CD14-positive monocyte (primary cell): ENCODE data around the gene DNAH14. TPM values are rescaled to one million over a fixed set of nuclear protein-coding genes. Genes with fewer than 3 reads are reported as not detected.

Source experiments
- DNase-seq, 3 donors: peaks; one replicate each; pipeline ENCODE4 v3.0.0-alpha.2; 2011 to 2022
- H2AFZ ChIP-seq: 2 replicates; pipeline ENCODE4 v1.6.0; 2012; ENCODE audit warnings: mild to moderate bottlenecking, low read depth, low read length, inconsistent platforms; ENCODE audit not compliant: insufficient read depth, poor library complexity, severe bottlenecking
- H3K27ac ChIP-seq, 2 donors: 1 replicate in 1 of 2; 2 replicates in 1 of 2; pipeline ENCODE4 v1.5.1; 2012 to 2013; ENCODE audit warnings: low read length in 2 of 2, control low read depth in 1 of 2, inconsistent platforms in 1 of 2, low read depth in 1 of 2, mild to moderate bottlenecking in 1 of 2
- H3K27me3 ChIP-seq, 2 donors: one replicate each; pipeline versions ENCODE4 v1.6.0 to v1.6.1; 2011 to 2013; ENCODE audit warnings: low read length in 2 of 2; ENCODE audit not compliant: control insufficient read depth in 2 of 2, insufficient read depth in 2 of 2
- H3K36me3 ChIP-seq, 2 donors: replicated peaks in 1 of 2; 1 replicate in 1 of 2; 2 replicates in 1 of 2; pipeline versions ENCODE4 v1.5.1 to v1.6.1; 2012 to 2013; ENCODE audit warnings: low read length in 2 of 2, control low read depth in 1 of 2, inconsistent platforms in 1 of 2, mild to moderate bottlenecking in 1 of 2; ENCODE audit not compliant: insufficient read depth in 2 of 2, control insufficient read depth in 1 of 2
- H3K4me1 ChIP-seq, 2 donors: 1 replicate in 1 of 2; 2 replicates in 1 of 2; pipeline versions ENCODE4 v1.5.1 to v1.6.1; 2012 to 2013; ENCODE audit warnings: low read length in 2 of 2, control low read depth in 1 of 2, inconsistent platforms in 1 of 2, mild to moderate bottlenecking in 1 of 2, moderate library complexity in 1 of 2; ENCODE audit not compliant: insufficient read depth in 2 of 2, control insufficient read depth in 1 of 2
- H3K4me2 ChIP-seq: replicated peaks from 2 replicates; pipeline ENCODE3; 2012; ENCODE audit warnings: low read length, moderate library complexity, mild to moderate bottlenecking; ENCODE audit not compliant: poor library complexity, severe bottlenecking; ENCODE audit errors: extremely low read depth
- H3K4me3 ChIP-seq, 3 experiments: fragments of 200-600 bp in 1 of 3; sonication (generic) in 1 of 3; replicated peaks in 1 of 3; 1 replicate in 2 of 3; 2 replicates in 1 of 3; pipeline ENCODE4 v1.5.1; 2011 to 2013; ENCODE audit warnings: low read length in 3 of 3, mild to moderate bottlenecking in 3 of 3, control low read depth in 2 of 3, low read depth in 2 of 3, inconsistent platforms in 1 of 3, moderate library complexity in 1 of 3
- H3K79me2 ChIP-seq: 2 replicates; pipeline ENCODE4 v1.6.0; 2012; ENCODE audit warnings: mild to moderate bottlenecking, control low read depth, inconsistent platforms, low read length, moderate library complexity; ENCODE audit not compliant: insufficient read depth
- H3K9ac ChIP-seq: 2 replicates; pipeline ENCODE4 v1.6.0; 2017; ENCODE audit warnings: low read length, mild to moderate bottlenecking; ENCODE audit not compliant: insufficient read depth, poor library complexity, severe bottlenecking
- H3K9me3 ChIP-seq, 2 donors: replicated peaks in 1 of 2; 1 replicate in 1 of 2; 2 replicates in 1 of 2; pipeline versions ENCODE4 v1.5.1 to v1.6.1; 2012 to 2013; ENCODE audit warnings: low read length in 2 of 2, control low read depth in 1 of 2; ENCODE audit not compliant: control insufficient read depth in 1 of 2, insufficient read depth in 1 of 2
- H4K20me1 ChIP-seq: 2 replicates; pipeline ENCODE4 v1.6.0; 2012; ENCODE audit warnings: mild to moderate bottlenecking, low read length, control low read depth, moderate library complexity; ENCODE audit not compliant: insufficient read depth
- H3K27ac Mint-ChIP-seq, 7 donors: one replicate each; pipeline ENCODE4 v1.8.0; 2020; ENCODE audit warnings: mild to moderate bottlenecking in 7 of 7, mixed read lengths in 7 of 7, moderate library complexity in 6 of 7, inconsistent platforms in 2 of 7
- H3K27me3 Mint-ChIP-seq, 3 donors: one replicate each; pipeline ENCODE4 v1.8.0; 2021 to 2022; ENCODE audit warnings: low read depth in 3 of 3, mild to moderate bottlenecking in 3 of 3, mixed read lengths in 3 of 3, moderate library complexity in 3 of 3, inconsistent platforms in 1 of 3
- H3K36me3 Mint-ChIP-seq, 2 donors: one replicate each; pipeline ENCODE4 v1.8.0; 2020; ENCODE audit warnings: mixed read lengths in 2 of 2, inconsistent platforms in 1 of 2, mild to moderate bottlenecking in 1 of 2
- H3K4me1 Mint-ChIP-seq: one replicate; pipeline ENCODE4 v1.8.0; 2020; ENCODE audit warnings: mild to moderate bottlenecking, mixed read lengths
- H3K4me3 Mint-ChIP-seq, 2 donors: one replicate each; pipeline ENCODE4 v1.8.0; 2020; ENCODE audit warnings: mild to moderate bottlenecking in 2 of 2, mixed read lengths in 2 of 2, moderate library complexity in 1 of 2
- H3K9me3 Mint-ChIP-seq, 7 donors: one replicate each; pipeline ENCODE4 v1.8.0; 2020 to 2022; ENCODE audit warnings: mixed read lengths in 7 of 7, mild to moderate bottlenecking in 6 of 7, moderate library complexity in 6 of 7, inconsistent platforms in 2 of 7
- WGBS: methylation state at CpG from one replicate; pipeline ENCODE4 v1.1.5; 2013; ENCODE audit warnings: missing lambda C conversion rate; ENCODE audit not compliant: insufficient coverage; 5-methylcytosine and 5-hydroxymethylcytosine counted together
- intact Hi-C, 2 donors: fragments of 100-400 bp; cut with micrococcal nuclease; formaldehyde crosslinking; loops; one replicate each; pipeline versions ENCODE4 v1.15.0 to v1.15.1; 2023
- polyA plus RNA-seq, 3 donors: library from polyadenylated mRNA; depleted of rRNA in 1 of 3; unstranded in 2 of 3; stranded (reverse) in 1 of 3; fragments of 300-500 nt in 2 of 3; fragments of >200 nt in 1 of 3; fragmentation: Illumina TruSeq in 2 of 3; gene quantifications; 1 replicate in 2 of 3; 2 replicates in 1 of 3; pipeline ENCODE4 v1.2.3, GENCODE V29; 2012 to 2021
- TF ChIP-seq, protein P1 (sequence below): fragments of 200-600 bp; IDR thresholded peaks from one replicate; pipeline ENCODE4 v1.8.0; 2022; ENCODE audit warnings: antibody characterized with exemption, mild to moderate bottlenecking

The DNAH14 gene
- polyA plus RNA-seq, 3 donors = 0.83 TPM; not detected in 2

DNA sequence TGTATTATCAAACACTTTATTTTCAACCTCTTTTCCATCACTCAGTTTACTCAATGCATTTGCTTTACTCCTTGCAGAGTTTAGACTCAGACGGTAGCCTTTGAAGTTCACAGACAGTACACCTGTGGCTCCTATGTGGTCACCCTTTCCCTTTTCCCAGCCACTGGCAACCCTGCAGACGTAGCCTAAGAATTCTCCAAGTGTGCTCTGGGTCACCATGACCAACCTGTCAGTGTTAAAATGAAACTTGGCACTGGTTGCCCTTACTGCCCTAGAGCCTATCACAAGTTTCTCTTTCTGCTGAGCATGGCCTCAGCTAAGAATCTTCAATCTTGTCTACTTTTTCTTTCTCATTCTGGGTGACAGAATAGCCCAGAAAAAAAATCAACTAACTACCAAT lies 25.5 kb upstream of the DNAH14 start:
- H3K27ac ChIP-seq = no peak overlapping the region
- H3K79me2 ChIP-seq = no peaks in the 10 kb centered on the region
- WGBS = 80% methylated on average over 2 of the region's 2 CpGs
- Mint-ChIP-seq H3K27me3 (peaks cover 0 to 6% (median 4%) of the 10 kb centered on the region in 3 donors), H3K4me1 (no peaks in the 10 kb centered on the region), H3K36me3 (no peaks in the 10 kb centered on the region), H3K27ac (no peak overlapping the region), H3K9me3 (peaks cover 0 to 5% (median 0%) of the 10 kb centered on the region in 7 donors), H3K4me3 (no peak overlapping the region)
- H3K36me3 ChIP-seq = no peaks in the 10 kb centered on the region
- H3K9me3 ChIP-seq = no peaks in the 10 kb centered on the region
- intact Hi-C loops = no loop called here
- no peak overlapping the region for H3K4me3 ChIP-seq
- no peak overlapping the region for H3K4me2 ChIP-seq
- TF ChIP-seq, protein P1, sequence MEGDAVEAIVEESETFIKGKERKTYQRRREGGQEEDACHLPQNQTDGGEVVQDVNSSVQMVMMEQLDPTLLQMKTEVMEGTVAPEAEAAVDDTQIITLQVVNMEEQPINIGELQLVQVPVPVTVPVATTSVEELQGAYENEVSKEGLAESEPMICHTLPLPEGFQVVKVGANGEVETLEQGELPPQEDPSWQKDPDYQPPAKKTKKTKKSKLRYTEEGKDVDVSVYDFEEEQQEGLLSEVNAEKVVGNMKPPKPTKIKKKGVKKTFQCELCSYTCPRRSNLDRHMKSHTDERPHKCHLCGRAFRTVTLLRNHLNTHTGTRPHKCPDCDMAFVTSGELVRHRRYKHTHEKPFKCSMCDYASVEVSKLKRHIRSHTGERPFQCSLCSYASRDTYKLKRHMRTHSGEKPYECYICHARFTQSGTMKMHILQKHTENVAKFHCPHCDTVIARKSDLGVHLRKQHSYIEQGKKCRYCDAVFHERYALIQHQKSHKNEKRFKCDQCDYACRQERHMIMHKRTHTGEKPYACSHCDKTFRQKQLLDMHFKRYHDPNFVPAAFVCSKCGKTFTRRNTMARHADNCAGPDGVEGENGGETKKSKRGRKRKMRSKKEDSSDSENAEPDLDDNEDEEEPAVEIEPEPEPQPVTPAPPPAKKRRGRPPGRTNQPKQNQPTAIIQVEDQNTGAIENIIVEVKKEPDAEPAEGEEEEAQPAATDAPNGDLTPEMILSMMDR = no peak
- no peak for DNase-seq
- H4K20me1 ChIP-seq = no peaks in the 10 kb centered on the region
- H2AFZ ChIP-seq = no peak overlapping the region
- H3K27me3 ChIP-seq = peaks cover 0 to 2% of the 10 kb centered on the region in 2 donors
- no peak overlapping the region for H3K9ac ChIP-seq
- no peaks in the 10 kb centered on the region for H3K4me1 ChIP-seq

DNA sequence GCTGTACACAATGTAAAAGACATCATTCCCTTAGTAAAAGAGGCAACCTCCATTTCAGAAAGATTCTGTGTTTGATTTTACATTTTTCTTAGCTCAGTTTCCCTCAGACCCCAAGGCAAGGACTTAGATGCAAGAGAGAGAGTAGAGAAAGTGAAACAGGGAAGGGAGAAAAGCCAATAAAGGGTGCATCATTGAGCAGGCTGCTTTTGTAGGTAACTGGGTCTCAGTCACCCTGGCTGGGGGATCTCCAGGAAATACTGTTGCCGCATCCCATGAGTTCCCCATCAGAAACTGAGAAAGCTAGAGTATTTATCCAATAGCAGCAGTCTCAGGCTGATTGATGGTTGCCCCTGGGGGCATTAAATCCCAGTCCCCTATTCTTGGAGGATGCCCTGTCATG lies 23.1 kb upstream of the DNAH14 start:
- H3K27ac ChIP-seq = no peak overlapping the region
- H3K36me3 Mint-ChIP-seq = no peaks in the 10 kb centered on the region
- no peak overlapping the region for H3K27ac Mint-ChIP-seq
- 82% methylated on average over 1 of the region's 1 CpG for WGBS
- peaks cover 0 to 2% of the 10 kb centered on the region in 2 donors for H3K27me3 ChIP-seq
- H3K9ac ChIP-seq = no peak overlapping the region
- no peak for DNase-seq
- no peaks in the 10 kb centered on the region for H3K4me1 ChIP-seq
- H2AFZ ChIP-seq = no peak overlapping the region
- H3K36me3 ChIP-seq = no peaks in the 10 kb centered on the region
- H3K27me3 Mint-ChIP-seq = peaks cover 0 to 6% (median 4%) of the 10 kb centered on the region in 3 donors
- peaks cover 7 to 22% (median 9%) of the 10 kb centered on the region in 7 donors for H3K9me3 Mint-ChIP-seq
- H3K4me3 Mint-ChIP-seq = no peak overlapping the region
- intact Hi-C loops = no loop called here
- no peaks in the 10 kb centered on the region for H3K79me2 ChIP-seq
- TF ChIP-seq, protein P1 = no peak
- H3K4me3 ChIP-seq = no peak overlapping the region
- no peaks in the 10 kb centered on the region for H4K20me1 ChIP-seq
- H3K9me3 ChIP-seq = peaks cover 8 to 9% of the 10 kb centered on the region in 2 donors
- H3K4me2 ChIP-seq = no peak overlapping the region
- H3K4me1 Mint-ChIP-seq = no peaks in the 10 kb centered on the region
